K562 (cell line): ENCODE measurements around the gene TNN. TPM values are rescaled to one million over a fixed set of nuclear protein-coding genes. Genes with fewer than 3 reads are reported as not detected.

Experiments used
- ARID1B ChIP-seq: fragments of 450-650 bp; IDR thresholded peaks from 2 replicates; pipeline ENCODE4 v1.6.1; 2016; ENCODE audit warnings: antibody characterized with exemption, mild to moderate bottlenecking, inconsistent platforms
- BRD4 ChIP-seq: fragments of 200-600 bp; sonication (generic); IDR thresholded peaks from 2 replicates; pipeline ENCODE4 v1.6.1; 2017; ENCODE audit warnings: inconsistent platforms
- CBFA2T2 ChIP-seq: fragments of 450-650 bp; conservative IDR thresholded peaks from 2 replicates; pipeline ENCODE4 v1.6.1; 2017; ENCODE audit warnings: mild to moderate bottlenecking
- CBFA2T3 ChIP-seq: fragments of 450-650 bp; IDR thresholded peaks from 2 replicates; pipeline ENCODE4 v1.6.1; 2017
- CEBPB ChIP-seq: fragments of 450-650 bp; IDR thresholded peaks from 2 replicates; pipeline ENCODE4 v1.6.1; 2016; ENCODE audit warnings: missing genetic modification characterization, missing compliant biosample characterization
- E2F5 ChIP-seq: sonication (generic); formaldehyde crosslinking; IDR thresholded peaks from 2 replicates; pipeline ENCODE4 v1.8.0; 2022; ENCODE audit warnings: mild to moderate bottlenecking, missing genetic modification reagents
- NR3C1 ChIP-seq: sonication (generic); formaldehyde crosslinking; IDR thresholded peaks from 2 replicates; pipeline ENCODE4 v1.8.1; 2022; ENCODE audit warnings: missing genetic modification reagents
- SOX6 ChIP-seq: fragments of 450-650 bp; IDR thresholded peaks from 2 replicates; pipeline ENCODE4 v1.6.1; 2014; ENCODE audit warnings: mild to moderate bottlenecking
- TAL1 ChIP-seq: fragments of 450-650 bp; IDR thresholded peaks from 2 replicates; pipeline ENCODE4 v1.6.1; 2016; ENCODE audit warnings: mild to moderate bottlenecking
- TEAD4 ChIP-seq, 2 experiments: sonication (generic) in 1 of 2; formaldehyde crosslinking in 1 of 2; IDR thresholded peaks; 2 replicates each; pipeline versions ENCODE4 v1.6.1 to v1.8.0; 2012 to 2022; ENCODE audit warnings: borderline replicate concordance in 1 of 2, inconsistent platforms in 1 of 2, low read length in 1 of 2, mild to moderate bottlenecking in 1 of 2, missing genetic modification reagents in 1 of 2
- TRIM24 ChIP-seq, 2 experiments: fragments of 450-650 bp; IDR thresholded peaks; 2 replicates each; pipeline ENCODE4 v1.6.1; 2016
- ZNF274 ChIP-seq: IDR thresholded peaks from 2 replicates; pipeline ENCODE4 v1.6.1; 2011; ENCODE audit warnings: low read depth, mild to moderate bottlenecking, low read length, moderate library complexity, borderline replicate concordance
- ZNF318 ChIP-seq, 2 experiments: fragments of 450-650 bp; IDR thresholded peaks; 2 replicates each; pipeline ENCODE4 v1.6.1; 2016; ENCODE audit warnings: mild to moderate bottlenecking in 2 of 2, borderline replicate concordance in 1 of 2, low read depth in 1 of 2, moderate library complexity in 1 of 2
- polyA plus RNA-seq, 8 experiments: library from polyadenylated mRNA; depleted of rRNA in 4 of 8; stranded (reverse) in 5 of 8; unstranded in 3 of 8; fragments of >200 nt; fragmentation: Nextera tagmentation in 2 of 8; fragmentation: Illumina TruSeq in 1 of 8; extraction: Ambion mirVana in 2 of 8; extraction: Trizol in 1 of 8; gene quantifications; 2 replicates each; pipeline versions ENCODE4 v1.2.1 to v1.2.3, GENCODE V29; 2011 to 2014; ENCODE audit warnings: inconsistent platforms in 1 of 8, missing spikeins in 1 of 8
- total RNA-seq, 7 experiments: library from RNA; depleted of rRNA in 6 of 7; stranded (reverse); fragments of >200 nt in 6 of 7; fragmentation: Illumina TruSeq in 2 of 7; extraction: Trizol in 2 of 7; gene quantifications; 2 replicates each; pipeline versions ENCODE4 v1.2.1 to v1.2.3, GENCODE V29; 2011 to 2021; ENCODE audit warnings: low replicate concordance in 1 of 7

The TNN gene
- total and polyA plus RNA-seq, 9 of the 15 experiments (the other 6 are each of a cell fraction or from before 2014, with no cell fraction given): 0.01 to 0.09 (median 0.07) TPM; not detected in 4

- TF ChIP-seq ZNF318 (IDR thresholded peaks at IDR 0.05; ENCODE audit: borderline replicate concordance in 1 of 2, low read depth in 1 of 2) (no peak), SOX6 (peak; percentile 69), BRD4 (no peak), CBFA2T2 (peak; percentile 49; the same call in 1 of the 2 replicates), CEBPB (tag) (0 out of 2 replicates have a peak, but pooled peaks have one; percentile 5), ARID1B (peak; percentile 45), E2F5 (CRISPR knock-in tag) (no peak), TRIM24 (IDR thresholded peaks at IDR 0.05) (0 out of 4 replicates have a peak, but pooled peaks of 1 of the 2 experiments have one; percentile 39), CBFA2T3 (peak; percentile 76), TEAD4 (IDR thresholded peaks at IDR 0.05; ENCODE audit: low read length) (0 out of 2 replicates have a peak, but pooled peaks have one; percentile 14), TEAD4 (CRISPR knock-in tag; IDR thresholded peaks at IDR 0.05; ENCODE audit: borderline replicate concordance) (no peak), NR3C1 (no peak), ZNF274 (no peak), TAL1 (peak; percentile 51; the same call in 1 of the 2 replicates)
Measured at GRCh38 chr1:175171036-175171913, 103.6 kb downstream of the TNN start (continued).
